ENCODE data around the gene TSPAN10.

TSPAN10 gene

GRCh38 chr17:81635973-81636504, 957 bp upstream of the TSPAN10 start:
- no peak for DNase-seq

GRCh38 chr17:81638683-81639082, 1.7 kb downstream of the TSPAN10 start:
- DNase-seq: no peak

- DNase-seq: no peak
These were observed 3.0 kb downstream of the TSPAN10 start for GRCh38 chr17:81640011-81640410.

- no peak for DNase-seq
These were observed 5.0 kb downstream of the TSPAN10 start for GRCh38 chr17:81641825-81642489.

- DNase-seq: no peak
These were observed 7.5 kb downstream of the TSPAN10 start for GRCh38 chr17:81644496-81644895.

- no peak for DNase-seq
These were observed 8.3 kb downstream of the TSPAN10 start for GRCh38 chr17:81644976-81645952.

GRCh38 chr17:81646869-81647600, 10.0 kb downstream of the TSPAN10 start:
- DNase-seq: no peak

- no peak for DNase-seq
These were observed 10.6 kb downstream of the TSPAN10 start for GRCh38 chr17:81647640-81648012.

- no peak for DNase-seq
These were observed 11.2 kb downstream of the TSPAN10 start for GRCh38 chr17:81648013-81648706.

- no peak for DNase-seq
These were observed 11.7 kb downstream of the TSPAN10 start for GRCh38 chr17:81648707-81649085.

- DNase-seq: no peak
These were observed 14.0 kb downstream of the TSPAN10 start for GRCh38 chr17:81650951-81651350.

GRCh38 chr17:81651692-81652091, 14.7 kb downstream of the TSPAN10 start:
- no peak for DNase-seq

- no peak for DNase-seq
These were observed 16.1 kb downstream of the TSPAN10 start for GRCh38 chr17:81652906-81653771.

- no peak for DNase-seq
These were observed 18.6 kb downstream of the TSPAN10 start for GRCh38 chr17:81655378-81656117.

GRCh38 chr17:81656118-81656743, 19.2 kb downstream of the TSPAN10 start, which contains the start of gene PDE6G:
PDE6G (minus strand) TSS chr17:81656542; CDS start chr17:81653305, 3,237 bp downstream.
- no peak for DNase-seq

- DNase-seq: no peak
These were observed 19.8 kb downstream of the TSPAN10 start for GRCh38 chr17:81656835-81657234.

- no peak for DNase-seq
These were observed 22.0 kb downstream of the TSPAN10 start for GRCh38 chr17:81659038-81659437.

- DNase-seq: no peak
These were observed 23.4 kb downstream of the TSPAN10 start for GRCh38 chr17:81660441-81660840.

GRCh38 chr17:81662002-81662401, 25.0 kb downstream of the TSPAN10 start:
- DNase-seq: no peak

GRCh38 chr17:81664051-81664470, 27.1 kb downstream of the TSPAN10 start:
- DNase-seq: peak in 1 of 2 donors; percentile 35

Measured in stimulated activated CD4-positive, alpha-beta T cell treated with anti-CD3 and anti-CD28 coated beads, Interleukin-2, amount 100 ng/mL, for 24 hours (primary cell).